Esophagus squamous epithelium (tissue), 4 donors: Measurements from ENCODE around the gene NKX3-2.

Experiments
- POLR2A ChIP-seq, 4 donors: fragments of 450-650 bp; IDR thresholded peaks; one replicate each; pipeline ENCODE4 v1.6.1; 2017; ENCODE audit warnings: antibody characterized with exemption in 4 of 4, mild to moderate bottlenecking in 4 of 4, moderate library complexity in 3 of 4
- TF ChIP-seq, protein P1 (sequence below), 6 experiments: fragments of 450-650 bp in 4 of 6; fragments of 200-600 bp in 2 of 6; sonication (generic) in 2 of 6; IDR thresholded peaks; one replicate each; pipeline ENCODE4 v1.5.1; 2016 to 2019; ENCODE audit warnings: antibody characterized with exemption in 6 of 6, mild to moderate bottlenecking in 4 of 6, moderate library complexity in 4 of 6

DNA sequence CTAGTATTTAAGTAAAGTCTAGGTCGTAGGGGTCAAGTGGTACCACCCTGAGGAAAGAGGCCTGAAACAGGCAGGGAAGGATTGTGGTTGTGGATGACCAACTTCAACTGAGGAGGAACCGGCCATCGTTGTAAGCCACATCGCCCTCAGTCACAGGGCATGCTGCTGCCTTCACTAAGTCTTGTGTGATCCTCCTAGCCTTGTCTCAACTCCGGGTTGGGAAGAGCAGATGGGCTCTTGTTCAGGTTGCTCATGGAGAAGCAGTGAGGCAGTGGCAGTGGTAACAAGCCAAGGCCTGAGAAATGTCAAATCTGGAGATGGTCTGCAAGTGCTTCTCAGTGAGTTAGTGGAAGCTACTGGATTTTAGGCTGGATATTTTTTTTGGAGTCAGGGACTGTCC, 22.8 kb upstream of the NKX3-2 start:
- TF ChIP-seq, protein P1, sequence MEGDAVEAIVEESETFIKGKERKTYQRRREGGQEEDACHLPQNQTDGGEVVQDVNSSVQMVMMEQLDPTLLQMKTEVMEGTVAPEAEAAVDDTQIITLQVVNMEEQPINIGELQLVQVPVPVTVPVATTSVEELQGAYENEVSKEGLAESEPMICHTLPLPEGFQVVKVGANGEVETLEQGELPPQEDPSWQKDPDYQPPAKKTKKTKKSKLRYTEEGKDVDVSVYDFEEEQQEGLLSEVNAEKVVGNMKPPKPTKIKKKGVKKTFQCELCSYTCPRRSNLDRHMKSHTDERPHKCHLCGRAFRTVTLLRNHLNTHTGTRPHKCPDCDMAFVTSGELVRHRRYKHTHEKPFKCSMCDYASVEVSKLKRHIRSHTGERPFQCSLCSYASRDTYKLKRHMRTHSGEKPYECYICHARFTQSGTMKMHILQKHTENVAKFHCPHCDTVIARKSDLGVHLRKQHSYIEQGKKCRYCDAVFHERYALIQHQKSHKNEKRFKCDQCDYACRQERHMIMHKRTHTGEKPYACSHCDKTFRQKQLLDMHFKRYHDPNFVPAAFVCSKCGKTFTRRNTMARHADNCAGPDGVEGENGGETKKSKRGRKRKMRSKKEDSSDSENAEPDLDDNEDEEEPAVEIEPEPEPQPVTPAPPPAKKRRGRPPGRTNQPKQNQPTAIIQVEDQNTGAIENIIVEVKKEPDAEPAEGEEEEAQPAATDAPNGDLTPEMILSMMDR (IDR thresholded peaks at IDR 0.05), result no peak
- no peak for TF ChIP-seq POLR2A (IDR thresholded peaks at IDR 0.05)
